T-cell (primary cell): ENCODE measurements around the gene CYP26B1. TPM values are rescaled to one million over a fixed set of nuclear protein-coding genes. Genes with fewer than 3 reads are reported as not detected.

Experiments used
- ATAC-seq, 4 experiments: fragments of 200-7000 bp in 3 of 4; fragments of 150-1000 bp in 1 of 4; cut with Tn5 transposase; replicated peaks in 1 of 4; 1 replicate in 3 of 4; 2 replicates in 1 of 4; pipeline ENCODE4 v1.10.0; 2021; ENCODE audit warnings: moderate library complexity in 3 of 4, mild to moderate bottlenecking in 2 of 4, moderate number of reproducible peaks in 1 of 4
- CTCF ChIA-PET, 2 donors: fragments of 300-600 bp; sonication (Branson Sonifier 250); formaldehyde crosslinking; loops; one replicate each; lab custom pipeline; 2022; ENCODE audit warnings: antibody characterized with exemption in 2 of 2; lab: Charles Lee
- POLR2A ChIA-PET, 2 donors: fragments of 300-600 bp; sonication (Branson Sonifier 250); formaldehyde crosslinking; loops; one replicate each; lab custom pipeline; 2022; ENCODE audit warnings: antibody characterized with exemption in 2 of 2; lab: Charles Lee
- DNase-seq, 35 experiments: peaks; one replicate each; pipeline versions ENCODE4 v3.0.0 to v3.0.0-alpha.2; 2013 to 2023
- H3K27ac ChIP-seq: one replicate; pipeline ENCODE4 v1.5.1; 2013; ENCODE audit warnings: low read length
- H3K27me3 ChIP-seq, 2 experiments: replicated peaks in 1 of 2; 1 replicate in 1 of 2; 2 replicates in 1 of 2; pipeline versions ENCODE4 v1.6.1 to v1.7.0; 2013; ENCODE audit warnings: low read length in 1 of 2, mixed read lengths in 1 of 2; ENCODE audit not compliant: control insufficient read depth in 2 of 2, insufficient read depth in 2 of 2; ENCODE audit errors: extremely low read depth in 1 of 2
- H3K36me3 ChIP-seq, 2 donors: 1 replicate in 1 of 2; 2 replicates in 1 of 2; pipeline versions ENCODE4 v1.6.1 to v1.7.0; 2013; ENCODE audit warnings: low read length in 1 of 2; ENCODE audit not compliant: control insufficient read depth in 2 of 2, insufficient read depth in 1 of 2; ENCODE audit errors: extremely low read depth in 1 of 2
- H3K4me1 ChIP-seq, 2 experiments: 1 replicate in 1 of 2; 2 replicates in 1 of 2; pipeline versions ENCODE4 v1.6.1 to v1.7.0; 2013; ENCODE audit warnings: low read length in 2 of 2, mixed read lengths in 1 of 2; ENCODE audit not compliant: insufficient read depth in 2 of 2, control insufficient read depth in 1 of 2; ENCODE audit errors: extremely low read depth in 1 of 2
- H3K4me3 ChIP-seq, 2 donors: 1 replicate in 1 of 2; 2 replicates in 1 of 2; pipeline versions ENCODE4 v1.5.1 to v1.7.0; 2013; ENCODE audit warnings: mild to moderate bottlenecking in 2 of 2, low read length in 1 of 2, moderate library complexity in 1 of 2; ENCODE audit not compliant: control insufficient read depth in 1 of 2; ENCODE audit errors: extremely low read depth in 1 of 2
- H3K9me3 ChIP-seq: 2 replicates; pipeline ENCODE4 v1.7.0; 2013
- H3K27ac Mint-ChIP-seq, 2 donors: one replicate each; pipeline ENCODE4 v1.8.0; 2020 to 2021; ENCODE audit warnings: mild to moderate bottlenecking in 2 of 2, mixed read lengths in 2 of 2
- H3K27me3 Mint-ChIP-seq, 2 donors: one replicate each; pipeline ENCODE4 v1.8.0; 2021 to 2022; ENCODE audit warnings: mixed read lengths in 2 of 2
- H3K36me3 Mint-ChIP-seq: one replicate; pipeline ENCODE4 v1.8.0; 2021; ENCODE audit warnings: mixed read lengths
- H3K4me1 Mint-ChIP-seq, 3 donors: one replicate each; pipeline ENCODE4 v1.8.0; 2020 to 2022; ENCODE audit warnings: mixed read lengths in 3 of 3, mild to moderate bottlenecking in 1 of 3
- H3K4me3 Mint-ChIP-seq, 3 donors: one replicate each; pipeline ENCODE4 v1.8.0; 2020 to 2022; ENCODE audit warnings: mild to moderate bottlenecking in 3 of 3, mixed read lengths in 3 of 3, moderate library complexity in 3 of 3
- H3K9me3 Mint-ChIP-seq, 3 donors: one replicate each; pipeline ENCODE4 v1.8.0; 2020 to 2022; ENCODE audit warnings: mixed read lengths in 3 of 3
- WGBS: methylation state at CpG from one replicate; pipeline ENCODE4 v1.1.5; 2013; ENCODE audit warnings: missing lambda C conversion rate; ENCODE audit not compliant: insufficient coverage; 5-methylcytosine and 5-hydroxymethylcytosine counted together
- total RNA-seq, 35 experiments: library from RNA in 6 of 35; stranded (reverse) in 6 of 35; fragments of 120-200 nt in 1 of 35; gene quantifications; one replicate each; pipeline versions ENCODE4 v1.2.1 to v1.2.4 and lab custom pipeline; 2013 to 2026

The CYP26B1 gene
- total RNA-seq, 5 donors from 2014 or later (not counting 1 experiment from before 2014, with no cell fraction given), result 0.06 TPM; not detected in 4

DNA sequence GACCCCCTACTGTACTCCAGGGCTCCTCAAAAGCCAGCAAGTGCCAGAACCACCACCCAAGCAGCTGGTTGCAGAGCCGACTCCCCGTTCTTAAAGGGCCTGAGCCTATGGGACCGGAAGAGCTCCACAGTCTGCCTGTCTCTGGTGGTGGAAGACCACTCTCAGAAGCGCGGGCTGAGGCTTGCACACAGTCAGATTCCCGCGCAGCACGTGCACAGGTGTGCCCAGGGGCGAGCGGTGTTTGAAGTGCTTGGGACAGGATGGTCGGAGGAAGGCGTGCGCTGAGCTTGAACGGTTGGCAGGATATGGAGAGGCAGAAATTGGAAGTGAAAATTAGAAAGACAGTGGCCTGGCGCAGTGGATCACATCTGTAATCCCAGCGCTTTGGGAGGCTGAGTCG is 64.8 kb downstream of the CYP26B1 start:
- Histone ChIP-seq H3K27me3 (peaks cover 0 to 18% of the 10 kb centered on the region in 2 experiments), H3K4me3 (no peak overlapping the region), H3K36me3 (no peaks in the 10 kb centered on the region), H3K27ac (no peak overlapping the region), H3K4me1 (no peaks in the 10 kb centered on the region), H3K9me3 (no peaks in the 10 kb centered on the region)
- Mint-ChIP-seq H3K9me3 (peaks cover 0 to 3% (median under 1%) of the 10 kb centered on the region in 3 donors), H3K4me3 (no peak overlapping the region), H3K27ac (no peak overlapping the region), H3K4me1 (no peaks in the 10 kb centered on the region), H3K36me3 (no peaks in the 10 kb centered on the region), H3K27me3 (peaks cover 3 to 6% of the 10 kb centered on the region in 2 donors)
- POLR2A ChIA-PET, result no interaction called here
- ATAC-seq (no peak), DNase-seq (no peak)
- WGBS, result 87% methylated on average over 16 of the region's 17 CpGs
- CTCF ChIA-PET, result no interaction called here

DNA sequence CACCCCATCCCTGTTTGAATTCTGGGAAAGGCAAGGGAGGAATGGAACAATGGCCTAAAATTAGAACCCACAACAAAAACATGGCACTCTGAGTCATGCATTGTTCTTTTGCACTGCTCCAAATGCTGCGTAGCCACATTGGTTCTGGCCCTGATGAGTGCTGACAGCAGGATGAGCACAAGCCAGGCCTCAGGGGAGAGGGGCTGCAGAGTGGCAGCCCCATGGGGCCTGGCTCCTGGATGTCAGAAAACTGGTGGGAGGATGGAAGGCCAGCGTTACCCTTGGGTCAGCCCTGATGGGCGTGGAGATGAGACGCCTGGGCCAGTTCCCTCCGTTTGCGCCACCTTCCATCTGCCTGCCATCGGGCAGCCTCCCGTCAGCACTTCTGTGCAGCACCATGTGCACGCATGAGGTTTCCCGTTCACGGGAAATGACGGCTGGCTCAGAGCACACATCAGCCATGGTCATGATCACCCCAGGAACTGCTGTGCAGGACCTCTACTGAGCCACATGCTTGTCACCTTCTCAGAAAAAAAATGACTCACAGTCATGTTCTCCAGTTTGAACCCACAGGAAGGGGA is 65.6 kb downstream of the CYP26B1 start:
- no peaks in the 10 kb centered on the region for H3K4me1 ChIP-seq
- ATAC-seq (no peak), DNase-seq (no peak)
- H3K36me3 Mint-ChIP-seq, result no peaks in the 10 kb centered on the region
- 93% methylated on average over 12 of the region's 12 CpGs for WGBS
- CTCF ChIA-PET, result no interaction called here
- peaks cover 0 to 18% of the 10 kb centered on the region in 2 experiments for H3K27me3 ChIP-seq
- peaks cover 3 to 6% of the 10 kb centered on the region in 2 donors for H3K27me3 Mint-ChIP-seq
- no peaks in the 10 kb centered on the region for H3K4me1 Mint-ChIP-seq
- POLR2A ChIA-PET, result no interaction called here
- H3K27ac Mint-ChIP-seq, result no peak overlapping the region
- H3K9me3 ChIP-seq, result no peaks in the 10 kb centered on the region
- peaks cover 0 to 3% (median 0%) of the 10 kb centered on the region in 3 donors for H3K9me3 Mint-ChIP-seq
- H3K36me3 ChIP-seq, result no peaks in the 10 kb centered on the region
- no peak overlapping the region for H3K4me3 Mint-ChIP-seq
- H3K4me3 ChIP-seq, result no peak overlapping the region
- H3K27ac ChIP-seq, result no peak overlapping the region

DNA sequence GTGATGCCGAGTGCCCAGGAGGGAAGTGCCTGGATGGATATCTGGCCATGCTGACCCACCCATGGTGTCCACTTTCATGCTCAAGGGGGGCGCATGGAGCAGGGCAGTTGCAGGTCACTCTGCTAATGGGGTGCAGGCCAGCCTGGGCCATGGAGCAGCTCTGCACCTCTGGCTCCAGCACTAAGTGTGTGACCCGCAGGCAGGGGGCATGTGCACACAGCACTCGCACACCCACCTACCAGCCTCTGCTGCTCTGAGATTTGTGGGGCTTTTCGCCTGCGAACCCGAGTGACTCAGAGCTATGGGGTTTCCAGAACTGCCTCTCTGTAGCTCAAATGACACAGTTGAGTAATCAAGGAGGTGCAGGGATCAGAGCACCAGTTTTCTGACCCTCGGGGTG is 66.2 kb downstream of the CYP26B1 start:
- Mint-ChIP-seq H3K9me3 (peaks cover 0 to 3% (median 0%) of the 10 kb centered on the region in 3 donors), H3K27me3 (peaks cover 3 to 6% of the 10 kb centered on the region in 2 donors), H3K4me1 (no peaks in the 10 kb centered on the region), H3K36me3 (no peaks in the 10 kb centered on the region), H3K4me3 (no peak overlapping the region), H3K27ac (no peak overlapping the region)
- Histone ChIP-seq H3K4me1 (no peaks in the 10 kb centered on the region), H3K27me3 (peaks cover 0 to 20% of the 10 kb centered on the region in 2 experiments), H3K4me3 (no peak overlapping the region), H3K27ac (no peak overlapping the region), H3K36me3 (no peaks in the 10 kb centered on the region), H3K9me3 (no peaks in the 10 kb centered on the region)
- ChIA-PET CTCF (no interaction called here), POLR2A (no interaction called here)
- DNase-seq (no peak), ATAC-seq (no peak)
- WGBS, result 93% methylated on average over 4 of the region's 8 CpGs

DNA sequence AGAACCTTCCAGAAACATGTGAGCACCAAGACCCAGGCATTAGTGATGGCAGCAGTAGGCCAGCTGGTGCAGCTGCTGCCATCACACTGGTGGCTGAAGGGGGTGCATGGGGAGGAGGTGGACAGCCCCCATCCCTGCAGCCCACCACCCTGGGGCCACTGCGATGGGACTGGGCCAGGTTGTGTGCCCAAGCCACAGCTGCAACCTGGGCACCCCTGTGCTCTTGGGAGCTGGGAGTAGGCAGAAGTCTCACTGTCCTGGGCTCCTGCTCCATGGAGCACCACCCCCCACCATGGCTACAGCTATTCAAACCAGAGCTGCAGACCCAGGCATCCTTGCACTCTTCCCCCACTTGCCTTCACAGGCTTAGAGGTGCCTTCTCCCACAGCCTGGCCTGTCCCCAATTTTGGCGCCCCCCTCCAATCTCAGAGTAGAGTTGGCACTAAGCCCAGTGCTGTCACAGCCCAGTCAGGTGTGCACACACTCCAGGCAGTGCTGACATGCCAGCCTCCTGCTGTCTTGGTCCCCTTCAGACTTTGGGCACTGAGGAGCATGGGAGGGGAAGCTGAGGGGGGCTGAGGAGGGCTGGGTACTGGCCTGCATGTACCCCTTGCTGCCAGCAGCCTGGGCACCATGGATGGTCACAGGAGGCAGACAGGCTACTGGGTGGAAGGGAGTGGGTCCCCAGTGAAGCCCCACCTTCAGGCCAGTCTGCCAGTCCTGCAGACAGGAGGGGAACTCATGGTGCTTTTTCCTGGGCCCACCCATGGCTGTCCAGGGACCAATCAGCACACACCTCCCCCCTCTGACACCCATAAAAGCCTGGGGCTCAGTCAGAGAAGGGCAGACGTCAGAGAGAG is 67.1 kb downstream of the CYP26B1 start:
- Mint-ChIP-seq H3K9me3 (peaks cover 0 to 6% (median 0%) of the 10 kb centered on the region in 3 donors), H3K4me3 (no peak overlapping the region), H3K36me3 (no peaks in the 10 kb centered on the region), H3K4me1 (no peaks in the 10 kb centered on the region), H3K27ac (no peak overlapping the region), H3K27me3 (peaks cover 3 to 6% of the 10 kb centered on the region in 2 donors)
- ChIA-PET POLR2A (no interaction called here), CTCF (no interaction called here)
- Histone ChIP-seq H3K36me3 (no peaks in the 10 kb centered on the region), H3K27me3 (peaks cover 0 to 17% of the 10 kb centered on the region in 2 experiments), H3K9me3 (no peaks in the 10 kb centered on the region), H3K4me1 (no peaks in the 10 kb centered on the region), H3K4me3 (no peak overlapping the region), H3K27ac (no peak overlapping the region)
- no peak for DNase-seq
- WGBS, result 82% methylated on average over 3 of the region's 3 CpGs
- peak in 1 of 4 experiments; percentile 10 for ATAC-seq
